Right lobe of liver (tissue), 6 donors: ENCODE results near the gene ZNF141. TPM values are rescaled to one million over a fixed set of nuclear protein-coding genes. Genes with fewer than 3 reads are reported as not detected.
"Not testable (repeated sequence)": the region's sequence is repeated elsewhere in the genome, so short reads cannot be mapped to it uniquely, and the experiment has no call there.

Experiments used
- ATAC-seq, 4 donors: fragments of 200-7000 bp; cut with Tn5 transposase; one replicate each; pipeline ENCODE4 v1.9.1; 2020; ENCODE audit warnings: mild to moderate bottlenecking in 4 of 4, moderate library complexity in 4 of 4
- DNase-seq, 3 donors: peaks; one replicate each; pipeline ENCODE4 v3.0.0-alpha.2; 2020
- H3K27ac ChIP-seq, 3 donors: fragments of 200-600 bp; one replicate each; pipeline ENCODE4 v1.8.0; 2022
- H3K27me3 ChIP-seq, 2 donors: fragments of 200-600 bp; one replicate each; pipeline ENCODE4 v1.8.0; 2022
- H3K36me3 ChIP-seq, 4 donors: fragments of 200-600 bp; sonication (generic) in 1 of 4; one replicate each; pipeline versions ENCODE4 v1.5.1 to v1.8.0; 2017 to 2022; ENCODE audit warnings: control low read depth in 1 of 4
- H3K4me1 ChIP-seq, 4 donors: fragments of 200-600 bp; sonication (generic) in 1 of 4; one replicate each; pipeline versions ENCODE4 v1.5.1 to v1.8.0; 2017 to 2022; ENCODE audit warnings: control low read depth in 1 of 4
- H3K4me3 ChIP-seq, 3 donors: fragments of 200-600 bp; one replicate each; pipeline ENCODE4 v1.8.0; 2022
- H3K9me3 ChIP-seq, 4 donors: fragments of 200-600 bp; sonication (generic) in 1 of 4; one replicate each; pipeline versions ENCODE4 v1.5.1 to v1.8.0; 2017 to 2022; ENCODE audit warnings: control low read depth in 1 of 4
- CTCF ChIP-seq, 4 donors: fragments of 200-600 bp in 3 of 4; fragments of 450-650 bp in 1 of 4; IDR thresholded peaks; one replicate each; pipeline versions ENCODE4 v1.5.1 to v1.8.0; 2016 to 2022; ENCODE audit warnings: antibody characterized with exemption in 4 of 4, mild to moderate bottlenecking in 2 of 4
- POLR2A ChIP-seq: fragments of 450-650 bp; IDR thresholded peaks from one replicate; pipeline ENCODE4 v1.6.1; 2017; ENCODE audit warnings: antibody characterized with exemption, mild to moderate bottlenecking
- WGBS: methylation state at CpG from one replicate; pipeline ENCODE4 v1.1.6; 2018; ENCODE audit warnings: low coverage, low lambda C conversion rate; ENCODE audit not compliant: insufficient coverage; ENCODE audit errors: missing lambda C conversion rate; 5-methylcytosine and 5-hydroxymethylcytosine counted together
- intact Hi-C, 2 donors: fragments of 100-400 bp; cut with DNase I; formaldehyde crosslinking; loops; one replicate each; pipeline versions ENCODE4 v1.11.2 to v1.14.1; 2022
- microRNA counts: library from miRNA; unstranded; fragments of <30 nt; microRNA quantifications from one replicate; lab custom pipeline; 2016
- microRNA-seq, 2 donors: library from miRNA; unstranded; fragments of <30 nt; microRNA quantifications; one replicate each; pipeline ENCODE4, GENCODE V29; 2019 to 2020
- small RNA-seq, 2 experiments: library from RNA; depleted of rRNA; stranded (forward); fragments of <200 nt; gene quantifications; one replicate each; pipeline ENCODE3, GENCODE V24; 2016
- total RNA-seq, 6 experiments: library from RNA; depleted of rRNA in 2 of 6; stranded (reverse); fragments of >200 nt in 2 of 6; fragmentation: NEBNext Ultra II Directional in 3 of 6; extraction: Animal tissue kit (Norgen Biotek cat#: 25700) in 3 of 6; gene quantifications; one replicate each; pipeline versions ENCODE4 v1.1.0 to v1.2.4, GENCODE V29; 2016 to 2023
- donor health status: DM: no; HTN: yes; CAD: no.
- donor health status: DM: no; HTN: no; CAD: no.
- donor health status: DM: no; HTN: no; CAD: no.
- donor health status: DM: no; HTN: yes; CAD: no.
- donor health status: DM: no; HTN: yes; CAD: no.

Gene ZNF141
- total RNA-seq, 6 experiments from 2014 or later = 6.7 to 8.9 (median 7.6) TPM

DNA sequence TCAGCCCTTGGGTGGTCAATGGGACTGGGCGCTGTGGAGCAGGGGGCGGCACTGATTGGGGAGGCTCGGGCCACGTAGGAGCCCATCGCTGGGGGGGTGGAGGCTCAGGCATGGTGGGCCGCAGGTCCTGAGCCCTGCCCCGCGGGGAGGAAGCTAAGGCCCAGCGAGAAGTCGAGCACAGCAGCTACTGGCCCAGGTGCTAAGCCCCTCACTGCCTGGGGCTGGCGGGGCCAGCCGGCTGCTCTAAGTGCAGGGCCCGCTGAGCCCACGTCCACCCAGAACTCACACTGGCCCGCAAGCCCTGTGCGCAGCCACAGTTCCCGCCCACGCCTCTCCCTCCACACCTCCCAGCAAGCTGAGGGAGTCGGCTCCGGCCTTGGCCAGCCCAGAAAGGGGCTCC, 66.4 kb downstream of the ZNF141 start:
- no peaks in the 10 kb centered on the region for H3K9me3 ChIP-seq
- intact Hi-C loops = no loop called here
- no peaks in the 10 kb centered on the region for H3K4me1 ChIP-seq
- no peaks in the 10 kb centered on the region for H3K27me3 ChIP-seq
- H3K4me3 ChIP-seq = no peak overlapping the region
- no peak for ATAC-seq
- no peak overlapping the region for H3K27ac ChIP-seq
- H3K36me3 ChIP-seq = no peaks in the 10 kb centered on the region
- TF ChIP-seq POLR2A = no peak
- TF ChIP-seq CTCF (IDR thresholded peaks at IDR 0.05) = no peak
- no peak for DNase-seq
- no CpG with 5 or more reads among the region's 20 CpGs for WGBS

DNA sequence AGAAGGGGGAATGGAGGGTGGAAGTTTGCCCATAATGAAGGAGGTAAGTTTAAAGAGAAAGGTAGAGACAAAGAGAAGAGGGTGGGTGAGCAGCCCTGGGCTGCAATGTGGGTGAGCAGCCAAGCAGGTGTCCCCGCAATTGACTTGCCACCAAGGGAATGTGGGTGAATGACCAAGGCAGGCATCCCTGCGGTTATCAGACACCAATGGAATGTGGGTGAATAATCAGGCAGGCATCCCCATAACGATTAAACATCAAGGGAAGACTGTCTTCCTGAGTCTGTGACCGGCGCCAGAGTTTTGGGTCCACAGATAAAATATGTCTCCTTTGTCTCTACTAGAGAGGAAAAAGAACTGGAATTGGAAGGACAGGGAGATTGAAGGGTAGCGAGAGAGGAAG, 70.7 kb downstream of the ZNF141 start:
- H3K27me3 ChIP-seq, H3K4me3 ChIP-seq, intact Hi-C loops, H3K27ac ChIP-seq, ATAC-seq, DNase-seq, H3K36me3 ChIP-seq, H3K4me1 ChIP-seq: not testable (repeated sequence)
- peaks cover 0 to 23% (median 2%) of the 10 kb centered on the region in 4 donors for H3K9me3 ChIP-seq
- WGBS = 76% methylated on average over 2 of the region's 6 CpGs

DNA sequence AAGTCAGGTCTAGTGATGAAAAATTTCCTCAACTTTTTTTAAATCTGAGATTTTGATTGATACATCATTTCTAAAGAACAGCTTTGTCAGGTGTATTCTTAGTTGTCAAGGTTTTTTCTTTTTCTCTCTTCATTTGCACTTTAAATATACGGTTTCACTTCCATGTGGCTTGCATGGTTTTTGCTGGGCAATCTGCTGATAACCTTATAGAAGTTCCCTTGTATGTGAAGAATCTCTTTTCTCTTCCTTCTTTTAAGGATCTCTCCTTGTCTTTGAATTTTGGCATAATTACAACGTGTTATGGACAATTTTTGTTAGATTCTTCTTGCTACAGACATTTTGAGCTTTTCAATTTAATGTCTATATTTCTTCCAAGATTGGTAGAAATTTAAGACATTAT, 85.0 kb downstream of the ZNF141 start:
- H3K27ac ChIP-seq = no peak overlapping the region
- no peaks in the 10 kb centered on the region for H3K4me1 ChIP-seq
- H3K36me3 ChIP-seq = peaks cover 0 to 4% (median 0%) of the 10 kb centered on the region in 4 donors
- peaks cover 6 to 81% (median 41%) of the 10 kb centered on the region in 4 donors for H3K9me3 ChIP-seq
- ATAC-seq (no peak), DNase-seq (no peak)
- H3K27me3 ChIP-seq = no peaks in the 10 kb centered on the region
- TF ChIP-seq CTCF (IDR thresholded peaks at IDR 0.05) = no peak
- TF ChIP-seq POLR2A = no peak
- intact Hi-C loops = no loop called here
- H3K4me3 ChIP-seq = no peak overlapping the region
- WGBS = 88% methylated on average over 2 of the region's 2 CpGs

MicroRNA genes within 50 kb of the gene (microRNA counts, 767-probe panel; counts per million panel counts)
- microRNA hsa-miR-571 (lab: Ali Mortazavi, UCI) = 237 counts per million

Small RNAs within 50 kb of the gene (microRNA-seq; reads per million reads assigned to microRNA genes)
- 0 reads per million in 2 donors for gene MIR571

Small RNAs within 50 kb of the gene (small RNA-seq; reads per million reads assigned to genes)
- 0 reads per million in 2 experiments for gene AC079140.2
- 0 reads per million in 2 experiments for gene MIR571
- gene ZNF519P4 = 0 reads per million in 2 experiments

Other genes starting within 250 kb of the ZNF141 start
- gene ZNF718, start 213.3 kb upstream of the ZNF141 start, total RNA-seq = 1 to 10 TPM; 1.7 to 5.6 (median 3.0) TPM
- gene ZNF732, start 32.3 kb upstream of the ZNF141 start, total RNA-seq = not detected
- 10 to 100 TPM in 3 of 6 experiments, 1 to 10 TPM in 3; 7.1 to 12.7 (median 10.0) TPM for gene ZNF721, start 161.3 kb downstream of the ZNF141 start, total RNA-seq
- 10 to 100 TPM; 16.4 to 23.1 (median 19.9) TPM for gene PIGG, start 161.4 kb downstream of the ZNF141 start, total RNA-seq
- gene TMEM271, start 238.5 kb downstream of the ZNF141 start, total RNA-seq = not detected